Measurements from ENCODE around the gene ADGRL3. TPM values are rescaled to one million over a fixed set of nuclear protein-coding genes. Genes with fewer than 3 reads are reported as not detected.

Gene ADGRL3
- total and polyA plus RNA-seq, 7 donors = under 0.01 to 11.9 (median 5.4) TPM

DNA sequence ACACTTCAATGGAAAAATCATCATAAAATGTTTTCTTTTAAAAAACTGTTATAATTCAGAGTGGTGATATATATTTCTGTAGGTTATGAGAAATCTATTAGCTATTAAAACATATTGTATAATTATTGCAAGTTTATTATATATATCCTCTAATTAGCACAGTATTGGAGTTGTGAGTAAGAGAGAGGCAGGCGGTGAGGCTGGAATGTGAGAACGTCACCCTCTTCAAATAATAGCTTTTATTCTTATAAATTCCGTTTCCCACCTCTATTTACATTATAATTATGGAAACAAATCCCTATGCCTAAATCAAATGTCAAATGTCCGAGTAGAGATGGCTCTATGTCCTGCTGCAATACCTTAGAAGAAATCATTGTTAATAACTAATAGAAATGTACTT, 292.9 kb downstream of the ADGRL3 start:
- H3K36me3 ChIP-seq = no peaks in the 10 kb centered on the region
- no peaks in the 10 kb centered on the region for H3K4me1 ChIP-seq
- no peak overlapping the region for H3K27ac ChIP-seq
- H3K27me3 ChIP-seq = no peaks in the 10 kb centered on the region
- no peak for TF ChIP-seq POLR2A (IDR thresholded peaks at IDR 0.05)
- TF ChIP-seq EP300 (IDR thresholded peaks at IDR 0.05) = no peak
- TF ChIP-seq CTCF (IDR thresholded peaks at IDR 0.05) = no peak
- no peak for TF ChIP-seq POLR2AphosphoS5 (IDR thresholded peaks at IDR 0.05)
- DNase-seq = no peak
- intact Hi-C loops (cut with DNase I) = no loop called here
- WGBS, 2 donors = 71 to 80% methylated on average over 4 of the region's 4 CpGs
- H3K9me3 ChIP-seq = no peaks in the 10 kb centered on the region
- H3K4me3 ChIP-seq = no peak overlapping the region

- Histone ChIP-seq H3K36me3 (no peaks in the 10 kb centered on the region), H3K4me3 (no peak overlapping the region), H3K9me3 (no peaks in the 10 kb centered on the region), H3K27me3 (no peaks in the 10 kb centered on the region), H3K4me1 (no peaks in the 10 kb centered on the region), H3K27ac (no peak overlapping the region)
- TF ChIP-seq CTCF (IDR thresholded peaks at IDR 0.05) (no peak), EP300 (IDR thresholded peaks at IDR 0.05) (no peak), POLR2AphosphoS5 (IDR thresholded peaks at IDR 0.05) (no peak), POLR2A (IDR thresholded peaks at IDR 0.05) (no peak)
- intact Hi-C loops (cut with DNase I) = no loop called here
- DNase-seq = no peak
- 69 to 83% methylated on average over 6 of the region's 6 CpGs for WGBS, 2 donors
Measured at GRCh38 chr4:61493470-61493869, 293.3 kb downstream of the ADGRL3 start.

- no peak for TF ChIP-seq CTCF (IDR thresholded peaks at IDR 0.05)
- TF ChIP-seq POLR2A (IDR thresholded peaks at IDR 0.05) = no peak
- no peak for TF ChIP-seq EP300 (IDR thresholded peaks at IDR 0.05)
- no peak for TF ChIP-seq POLR2AphosphoS5 (IDR thresholded peaks at IDR 0.05)
- no peaks in the 10 kb centered on the region for H3K36me3 ChIP-seq
- no peak for DNase-seq
- no peaks in the 10 kb centered on the region for H3K27me3 ChIP-seq
- H3K27ac ChIP-seq = no peak overlapping the region
- H3K4me1 ChIP-seq = peaks cover 0 to 7% (median 4%) of the 10 kb centered on the region in 4 donors
- intact Hi-C loops (cut with DNase I) = no loop called here
- no peaks in the 10 kb centered on the region for H3K9me3 ChIP-seq
- H3K4me3 ChIP-seq = no peak overlapping the region
Measured at GRCh38 chr4:61500883-61501282, 300.8 kb downstream of the ADGRL3 start.

- H3K4me1 ChIP-seq = peaks cover 0 to 7% (median 4%) of the 10 kb centered on the region in 4 donors
- no peak for DNase-seq
- H3K4me3 ChIP-seq = no peak overlapping the region
- no peaks in the 10 kb centered on the region for H3K27me3 ChIP-seq
- TF ChIP-seq POLR2A (IDR thresholded peaks at IDR 0.05) (no peak), CTCF (IDR thresholded peaks at IDR 0.05) (no peak), POLR2AphosphoS5 (IDR thresholded peaks at IDR 0.05) (no peak), EP300 (IDR thresholded peaks at IDR 0.05) (no peak)
- intact Hi-C loops (cut with DNase I) = no loop called here
- H3K27ac ChIP-seq = no peak overlapping the region
- H3K9me3 ChIP-seq = no peaks in the 10 kb centered on the region
- 12 to 62% methylated on average over 1 of the region's 1 CpG for WGBS, 2 donors
- no peaks in the 10 kb centered on the region for H3K36me3 ChIP-seq
Measured at GRCh38 chr4:61501812-61502211, 301.7 kb downstream of the ADGRL3 start.
